ENCODE results near the gene SSBP3. TPM values are rescaled to one million over a fixed set of nuclear protein-coding genes. Genes with fewer than 3 reads are reported as not detected.

The SSBP3 gene
- total and polyA plus RNA-seq, 2 experiments from 2014 or later: 47.4 to 68.6 TPM

- Histone ChIP-seq H3K9me2 (ENCODE audit: insufficient read depth) (no peaks in the 10 kb centered on the region), H3K27me3 (ENCODE audit: insufficient read depth) (no peaks in the 10 kb centered on the region), H3K36me3 (ENCODE audit: insufficient read depth) (peaks cover 46% of the 10 kb centered on the region), H3K4me2 (no peak overlapping the region), H3F3A (replicated peaks; ENCODE audit: low read depth) (no peaks in the 10 kb centered on the region; the same call in none of the 2 replicates), H3K79me2 (replicated peaks; ENCODE audit: insufficient read depth) (peaks cover 100% of the 10 kb centered on the region), H3K4me3 (no peak overlapping the region), H3K4me1 (ENCODE audit: insufficient read depth) (peaks cover 40% of the 10 kb centered on the region), H3K27ac (ENCODE audit: low read depth) (no peak overlapping the region), H4K20me1 (replicated peaks; ENCODE audit: insufficient read depth) (peaks cover 73% of the 10 kb centered on the region), H2AFZ (no peak overlapping the region)
- Mint-ChIP-seq H3K27ac (no peak overlapping the region), H3K36me3 (ENCODE audit: low read depth) (peaks cover 98% of the 10 kb centered on the region), H3K4me1 (peaks cover 70% of the 10 kb centered on the region), H3K4me3 (no peak overlapping the region), H3K27me3 (ENCODE audit: insufficient read depth, low read depth, poor library complexity) (peaks cover 23% of the 10 kb centered on the region), H3K9me3 (no peaks in the 10 kb centered on the region)
- ATAC-seq (no peak), DNase-seq (ENCODE audit: low spot score) (no peak)
- TF ChIP-seq, protein P1, sequence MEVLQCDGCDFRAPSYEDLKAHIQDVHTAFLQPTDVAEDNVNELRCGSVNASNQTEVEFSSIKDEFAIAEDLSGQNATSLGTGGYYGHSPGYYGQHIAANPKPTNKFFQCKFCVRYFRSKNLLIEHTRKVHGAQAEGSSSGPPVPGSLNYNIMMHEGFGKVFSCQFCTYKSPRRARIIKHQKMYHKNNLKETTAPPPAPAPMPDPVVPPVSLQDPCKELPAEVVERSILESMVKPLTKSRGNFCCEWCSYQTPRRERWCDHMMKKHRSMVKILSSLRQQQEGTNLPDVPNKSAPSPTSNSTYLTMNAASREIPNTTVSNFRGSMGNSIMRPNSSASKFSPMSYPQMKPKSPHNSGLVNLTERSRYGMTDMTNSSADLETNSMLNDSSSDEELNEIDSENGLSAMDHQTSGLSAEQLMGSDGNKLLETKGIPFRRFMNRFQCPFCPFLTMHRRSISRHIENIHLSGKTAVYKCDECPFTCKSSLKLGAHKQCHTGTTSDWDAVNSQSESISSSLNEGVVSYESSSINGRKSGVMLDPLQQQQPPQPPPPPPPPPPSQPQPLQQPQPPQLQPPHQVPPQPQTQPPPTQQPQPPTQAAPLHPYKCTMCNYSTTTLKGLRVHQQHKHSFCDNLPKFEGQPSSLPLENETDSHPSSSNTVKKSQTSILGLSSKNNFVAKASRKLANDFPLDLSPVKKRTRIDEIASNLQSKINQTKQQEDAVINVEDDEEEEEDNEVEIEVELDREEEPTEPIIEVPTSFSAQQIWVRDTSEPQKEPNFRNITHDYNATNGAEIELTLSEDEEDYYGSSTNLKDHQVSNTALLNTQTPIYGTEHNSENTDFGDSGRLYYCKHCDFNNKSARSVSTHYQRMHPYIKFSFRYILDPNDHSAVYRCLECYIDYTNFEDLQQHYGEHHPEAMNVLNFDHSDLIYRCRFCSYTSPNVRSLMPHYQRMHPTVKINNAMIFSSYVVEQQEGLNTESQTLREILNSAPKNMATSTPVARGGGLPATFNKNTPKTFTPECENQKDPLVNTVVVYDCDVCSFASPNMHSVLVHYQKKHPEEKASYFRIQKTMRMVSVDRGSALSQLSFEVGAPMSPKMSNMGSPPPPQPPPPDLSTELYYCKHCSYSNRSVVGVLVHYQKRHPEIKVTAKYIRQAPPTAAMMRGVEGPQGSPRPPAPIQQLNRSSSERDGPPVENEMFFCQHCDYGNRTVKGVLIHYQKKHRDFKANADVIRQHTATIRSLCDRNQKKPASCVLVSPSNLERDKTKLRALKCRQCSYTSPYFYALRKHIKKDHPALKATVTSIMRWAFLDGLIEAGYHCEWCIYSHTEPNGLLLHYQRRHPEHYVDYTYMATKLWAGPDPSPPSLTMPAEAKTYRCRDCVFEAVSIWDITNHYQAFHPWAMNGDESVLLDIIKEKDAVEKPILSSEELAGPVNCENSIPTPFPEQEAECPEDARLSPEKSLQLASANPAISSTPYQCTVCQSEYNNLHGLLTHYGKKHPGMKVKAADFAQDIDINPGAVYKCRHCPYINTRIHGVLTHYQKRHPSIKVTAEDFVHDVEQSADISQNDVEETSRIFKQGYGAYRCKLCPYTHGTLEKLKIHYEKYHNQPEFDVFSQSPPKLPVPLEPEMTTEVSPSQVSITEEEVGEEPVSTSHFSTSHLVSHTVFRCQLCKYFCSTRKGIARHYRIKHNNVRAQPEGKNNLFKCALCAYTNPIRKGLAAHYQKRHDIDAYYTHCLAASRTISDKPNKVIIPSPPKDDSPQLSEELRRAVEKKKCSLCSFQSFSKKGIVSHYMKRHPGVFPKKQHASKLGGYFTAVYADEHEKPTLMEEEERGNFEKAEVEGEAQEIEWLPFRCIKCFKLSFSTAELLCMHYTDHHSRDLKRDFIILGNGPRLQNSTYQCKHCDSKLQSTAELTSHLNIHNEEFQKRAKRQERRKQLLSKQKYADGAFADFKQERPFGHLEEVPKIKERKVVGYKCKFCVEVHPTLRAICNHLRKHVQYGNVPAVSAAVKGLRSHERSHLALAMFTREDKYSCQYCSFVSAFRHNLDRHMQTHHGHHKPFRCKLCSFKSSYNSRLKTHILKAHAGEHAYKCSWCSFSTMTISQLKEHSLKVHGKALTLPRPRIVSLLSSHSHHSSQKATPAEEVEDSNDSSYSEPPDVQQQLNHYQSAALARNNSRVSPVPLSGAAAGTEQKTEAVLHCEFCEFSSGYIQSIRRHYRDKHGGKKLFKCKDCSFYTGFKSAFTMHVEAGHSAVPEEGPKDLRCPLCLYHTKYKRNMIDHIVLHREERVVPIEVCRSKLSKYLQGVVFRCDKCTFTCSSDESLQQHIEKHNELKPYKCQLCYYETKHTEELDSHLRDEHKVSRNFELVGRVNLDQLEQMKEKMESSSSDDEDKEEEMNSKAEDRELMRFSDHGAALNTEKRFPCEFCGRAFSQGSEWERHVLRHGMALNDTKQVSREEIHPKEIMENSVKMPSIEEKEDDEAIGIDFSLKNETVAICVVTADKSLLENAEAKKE (CRISPR knock-in tag; IDR thresholded peaks at IDR 0.05): no peak
- TF ChIP-seq, protein P2, sequence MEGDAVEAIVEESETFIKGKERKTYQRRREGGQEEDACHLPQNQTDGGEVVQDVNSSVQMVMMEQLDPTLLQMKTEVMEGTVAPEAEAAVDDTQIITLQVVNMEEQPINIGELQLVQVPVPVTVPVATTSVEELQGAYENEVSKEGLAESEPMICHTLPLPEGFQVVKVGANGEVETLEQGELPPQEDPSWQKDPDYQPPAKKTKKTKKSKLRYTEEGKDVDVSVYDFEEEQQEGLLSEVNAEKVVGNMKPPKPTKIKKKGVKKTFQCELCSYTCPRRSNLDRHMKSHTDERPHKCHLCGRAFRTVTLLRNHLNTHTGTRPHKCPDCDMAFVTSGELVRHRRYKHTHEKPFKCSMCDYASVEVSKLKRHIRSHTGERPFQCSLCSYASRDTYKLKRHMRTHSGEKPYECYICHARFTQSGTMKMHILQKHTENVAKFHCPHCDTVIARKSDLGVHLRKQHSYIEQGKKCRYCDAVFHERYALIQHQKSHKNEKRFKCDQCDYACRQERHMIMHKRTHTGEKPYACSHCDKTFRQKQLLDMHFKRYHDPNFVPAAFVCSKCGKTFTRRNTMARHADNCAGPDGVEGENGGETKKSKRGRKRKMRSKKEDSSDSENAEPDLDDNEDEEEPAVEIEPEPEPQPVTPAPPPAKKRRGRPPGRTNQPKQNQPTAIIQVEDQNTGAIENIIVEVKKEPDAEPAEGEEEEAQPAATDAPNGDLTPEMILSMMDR (conservative IDR thresholded peaks at IDR 0.05; ENCODE audit: low read depth in 2 of 2): no peak
- TF ChIP-seq STAT1 (IDR thresholded peaks at IDR 0.05; ENCODE audit: unreplicated experiment) (no peak), POLR2AphosphoS5 (IDR thresholded peaks at IDR 0.05; ENCODE audit: low read depth) (no peak), NANOG (IDR thresholded peaks at IDR 0.05; ENCODE audit: borderline replicate concordance) (no peak), EZH2phosphoT487 (IDR thresholded peaks at IDR 0.05; ENCODE audit: unreplicated experiment) (no peak), CREB1 (CRISPR knock-in tag; IDR thresholded peaks at IDR 0.05; ENCODE audit: low read depth) (no peak)
These were observed 6.4 kb downstream of the SSBP3 start for GRCh38 chr1:54399765-54400164.
